Tibial nerve (tissue), 4 donors: Measurements from ENCODE around the gene MICB.

Experiments used
- EP300 ChIP-seq, 2 donors: sonication (generic); formaldehyde crosslinking; IDR thresholded peaks; one replicate each; pipeline ENCODE4 v1.6.1; 2017; ENCODE audit warnings: antibody characterized with exemption in 2 of 2, mild to moderate bottlenecking in 1 of 2
- TF ChIP-seq, protein P1 (sequence below), 5 experiments: fragments of 200-600 bp in 3 of 5; fragments of 450-650 bp in 2 of 5; sonication (generic) in 3 of 5; IDR thresholded peaks; one replicate each; pipeline ENCODE4 v1.5.1; 2016 to 2019; ENCODE audit warnings: antibody characterized with exemption in 5 of 5, mild to moderate bottlenecking in 3 of 5, moderate library complexity in 2 of 5

DNA sequence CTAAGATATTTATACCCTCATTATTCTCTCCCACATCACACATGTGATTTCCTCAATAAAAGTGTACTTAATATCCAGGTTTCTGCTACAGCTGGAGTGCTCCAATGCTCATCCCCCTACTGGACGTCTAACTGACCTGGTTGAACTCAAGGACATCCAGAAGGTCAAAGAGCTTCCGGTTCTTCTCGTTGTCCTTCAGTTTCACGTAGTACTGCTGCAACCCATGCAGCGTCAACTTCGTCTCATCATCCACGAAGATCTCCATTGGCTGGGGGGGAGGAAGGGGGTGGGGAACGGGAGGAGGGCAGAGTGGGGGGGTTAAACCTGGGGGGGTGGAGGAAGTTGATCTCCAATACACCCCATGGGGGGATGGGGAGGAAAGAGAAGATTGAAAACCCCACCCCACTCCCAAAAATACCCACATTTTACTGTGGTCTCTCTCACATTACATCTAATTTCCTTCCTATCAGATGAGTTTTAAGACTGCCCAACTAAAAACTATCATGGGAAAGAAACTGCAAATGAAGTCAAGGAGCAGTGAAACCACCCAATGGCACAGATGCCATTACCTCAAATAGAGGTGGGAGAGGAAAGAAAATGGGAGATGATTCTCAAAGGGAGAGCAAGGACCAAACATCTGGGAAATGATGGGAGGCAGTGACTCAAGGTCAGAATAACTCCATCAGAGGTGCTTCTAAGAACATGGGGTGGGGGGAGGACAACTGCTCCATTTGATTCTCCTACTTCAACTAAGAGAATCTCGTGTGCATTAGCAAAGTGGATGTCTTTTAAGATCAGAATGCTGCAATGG lies 34.9 kb downstream of the MICB start:
- no peak for TF ChIP-seq EP300 (IDR thresholded peaks at IDR 0.05)
- TF ChIP-seq, protein P1, sequence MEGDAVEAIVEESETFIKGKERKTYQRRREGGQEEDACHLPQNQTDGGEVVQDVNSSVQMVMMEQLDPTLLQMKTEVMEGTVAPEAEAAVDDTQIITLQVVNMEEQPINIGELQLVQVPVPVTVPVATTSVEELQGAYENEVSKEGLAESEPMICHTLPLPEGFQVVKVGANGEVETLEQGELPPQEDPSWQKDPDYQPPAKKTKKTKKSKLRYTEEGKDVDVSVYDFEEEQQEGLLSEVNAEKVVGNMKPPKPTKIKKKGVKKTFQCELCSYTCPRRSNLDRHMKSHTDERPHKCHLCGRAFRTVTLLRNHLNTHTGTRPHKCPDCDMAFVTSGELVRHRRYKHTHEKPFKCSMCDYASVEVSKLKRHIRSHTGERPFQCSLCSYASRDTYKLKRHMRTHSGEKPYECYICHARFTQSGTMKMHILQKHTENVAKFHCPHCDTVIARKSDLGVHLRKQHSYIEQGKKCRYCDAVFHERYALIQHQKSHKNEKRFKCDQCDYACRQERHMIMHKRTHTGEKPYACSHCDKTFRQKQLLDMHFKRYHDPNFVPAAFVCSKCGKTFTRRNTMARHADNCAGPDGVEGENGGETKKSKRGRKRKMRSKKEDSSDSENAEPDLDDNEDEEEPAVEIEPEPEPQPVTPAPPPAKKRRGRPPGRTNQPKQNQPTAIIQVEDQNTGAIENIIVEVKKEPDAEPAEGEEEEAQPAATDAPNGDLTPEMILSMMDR (IDR thresholded peaks at IDR 0.05) = no peak
